Hepatocyte (in vitro differentiated cells): ENCODE results near the gene RSPH9. TPM values are rescaled to one million over a fixed set of nuclear protein-coding genes. Genes with fewer than 3 reads are reported as not detected.
A peak's percentile ranks its signal among the peaks of the same experiment; 100 is the strongest.

Experiments used
- DNase-seq: peaks from one replicate; pipeline ENCODE4 v3.0.0-alpha.2; 2016; ENCODE audit warnings: low spot score
- H2AFZ ChIP-seq: fragments of 200-600 bp; sonication (generic); 2 replicates; pipeline ENCODE4 v1.6.0; 2016; ENCODE audit warnings: antibody characterized with exemption, mild to moderate bottlenecking
- H3K27ac ChIP-seq: fragments of 200-600 bp; sonication (generic); 2 replicates; pipeline ENCODE4 v1.5.1; 2016; ENCODE audit warnings: mild to moderate bottlenecking
- H3K27me3 ChIP-seq: fragments of 200-600 bp; sonication (generic); 2 replicates; pipeline ENCODE4 v1.6.1; 2016
- H3K36me3 ChIP-seq: fragments of 200-600 bp; sonication (generic); replicated peaks from 2 replicates; pipeline ENCODE4 v1.5.1; 2016; ENCODE audit warnings: low read depth; ENCODE audit not compliant: insufficient read depth
- H3K4me1 ChIP-seq: fragments of 200-600 bp; sonication (generic); 2 replicates; pipeline ENCODE4 v1.5.1; 2016; ENCODE audit warnings: mild to moderate bottlenecking, moderate library complexity; ENCODE audit not compliant: insufficient read depth
- H3K4me2 ChIP-seq: fragments of 200-600 bp; sonication (generic); 2 replicates; pipeline ENCODE4 v1.6.0; 2016
- H3K4me3 ChIP-seq: fragments of 200-600 bp; sonication (generic); 2 replicates; pipeline ENCODE4 v1.5.1; 2016; ENCODE audit warnings: mild to moderate bottlenecking
- H3K79me2 ChIP-seq: fragments of 200-600 bp; sonication (generic); 2 replicates; pipeline ENCODE4 v1.6.0; 2017; ENCODE audit warnings: mild to moderate bottlenecking
- H3K9me2 ChIP-seq: fragments of 200-600 bp; sonication (generic); replicated peaks from 2 replicates; pipeline ENCODE4 v1.6.0; 2017; ENCODE audit warnings: mild to moderate bottlenecking; ENCODE audit not compliant: insufficient read depth
- H3K9me3 ChIP-seq: fragments of 200-600 bp; sonication (generic); 2 replicates; pipeline ENCODE4 v1.5.1; 2016; ENCODE audit warnings: low read depth, mild to moderate bottlenecking
- H4K20me1 ChIP-seq: fragments of 200-600 bp; sonication (generic); 2 replicates; pipeline ENCODE4 v1.6.0; 2016; ENCODE audit warnings: mild to moderate bottlenecking; ENCODE audit not compliant: insufficient read depth, poor library complexity, severe bottlenecking
- CTCF ChIP-seq: fragments of 200-600 bp; sonication (generic); IDR thresholded peaks from 2 replicates; pipeline ENCODE4 v1.5.1; 2016; ENCODE audit warnings: antibody characterized with exemption, mild to moderate bottlenecking; ENCODE audit not compliant: poor library complexity
- EZH2 ChIP-seq: fragments of 200-600 bp; sonication (generic); IDR thresholded peaks from 2 replicates; pipeline ENCODE4 v1.6.1; 2016; ENCODE audit warnings: antibody characterized with exemption, mild to moderate bottlenecking, borderline replicate concordance
- EZH2phosphoT487 ChIP-seq: fragments of 200-600 bp; sonication (generic); IDR thresholded peaks from one replicate; pipeline ENCODE4 v1.6.1; 2018; ENCODE audit warnings: antibody characterized with exemption, mild to moderate bottlenecking, low read depth, moderate library complexity; ENCODE audit not compliant: unreplicated experiment, severe bottlenecking
- WGBS: methylation state at CpG from one replicate; pipeline ENCODE4 v1.1.6; 2016; ENCODE audit warnings: low lambda C conversion rate; ENCODE audit errors: missing lambda C conversion rate; 5-methylcytosine and 5-hydroxymethylcytosine counted together
- polyA plus RNA-seq: library from polyadenylated mRNA; unstranded; fragments of >200 nt; fragmentation: Nextera tagmentation; extraction: Ambion mirVana; gene quantifications from 2 replicates; pipeline ENCODE4 v1.2.1, GENCODE V29; 2016
- total RNA-seq: library from RNA; depleted of rRNA; stranded (reverse); fragments of >200 nt; gene quantifications from 2 replicates; pipeline ENCODE4 v1.2.3, GENCODE V29; 2014

The RSPH9 gene
- total and polyA plus RNA-seq, 2 experiments from 2014 or later, result 0.73 to 1.8 TPM

DNA sequence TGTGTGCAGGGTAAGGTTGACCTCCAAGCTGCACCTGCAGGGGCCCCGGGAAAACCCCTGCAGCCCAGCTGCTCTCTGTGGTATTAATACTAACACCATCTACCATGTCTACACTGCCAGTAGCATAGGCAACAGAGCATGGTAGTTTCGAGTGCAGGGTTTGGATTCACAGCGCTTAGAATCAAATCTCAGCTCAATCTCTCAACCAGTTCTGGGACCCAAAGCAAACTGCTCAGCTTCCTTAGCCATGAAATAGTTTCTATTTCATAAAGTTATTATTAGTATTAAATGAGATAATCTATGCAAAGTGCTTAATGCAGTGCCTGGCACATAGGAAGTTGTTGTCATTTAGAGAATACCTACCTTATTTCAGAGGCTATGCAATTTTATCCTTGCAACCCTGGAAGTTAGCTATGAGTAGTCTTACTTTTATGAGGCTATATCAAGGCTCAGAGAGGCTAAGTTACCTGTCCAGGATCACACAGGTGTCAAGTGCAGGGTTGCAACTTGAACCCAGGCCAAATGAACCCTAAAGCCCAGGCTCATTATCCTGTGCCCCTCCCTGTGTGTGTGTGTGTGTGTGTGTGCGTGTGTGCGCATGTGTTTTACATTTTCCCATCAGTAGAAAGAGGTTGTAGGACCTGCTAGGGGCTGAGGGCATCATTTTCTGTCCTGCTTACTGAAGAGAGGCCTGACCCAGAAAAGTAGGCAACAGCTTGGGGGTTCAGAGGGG is 70.4 kb downstream of the RSPH9 start:
- H3K9me3 ChIP-seq, result no peaks in the 10 kb centered on the region
- H2AFZ ChIP-seq, result no peak overlapping the region
- H3K79me2 ChIP-seq, result no peaks in the 10 kb centered on the region
- H3K36me3 ChIP-seq, result no peaks in the 10 kb centered on the region
- 81% methylated on average over 5 of the region's 5 CpGs for WGBS
- no peak overlapping the region for H3K4me3 ChIP-seq
- DNase-seq, result no peak
- no peaks in the 10 kb centered on the region for H3K27me3 ChIP-seq
- TF ChIP-seq CTCF, result no peak
- no peaks in the 10 kb centered on the region for H3K9me2 ChIP-seq
- no peaks in the 10 kb centered on the region for H4K20me1 ChIP-seq
- H3K4me2 ChIP-seq, result peak overlapping the region; percentile 62
- peak overlapping the region; percentile 16 for H3K27ac ChIP-seq
- H3K4me1 ChIP-seq, result peaks cover 31% of the 10 kb centered on the region

DNA sequence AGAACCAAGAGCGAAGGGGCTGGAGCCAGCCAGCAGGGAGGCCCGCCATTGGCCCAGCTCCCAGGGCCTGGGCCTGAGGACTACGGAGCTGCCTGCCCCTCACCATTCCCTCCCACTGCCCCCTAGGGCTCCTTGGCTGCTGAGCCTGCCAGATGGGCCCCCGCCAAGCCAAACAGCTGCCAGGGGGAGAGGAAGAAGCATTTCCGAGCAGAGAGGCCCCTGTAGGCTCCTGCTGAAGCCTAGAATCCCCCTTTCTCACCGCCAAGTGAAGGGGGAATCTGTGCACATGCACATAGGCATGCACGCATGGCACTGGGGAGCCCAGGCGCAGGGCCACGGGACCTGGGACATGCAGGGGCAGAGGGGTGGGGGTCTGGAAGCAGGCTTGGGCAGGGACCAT is 71.3 kb downstream of the RSPH9 start:
- H3K9me3 ChIP-seq, result no peaks in the 10 kb centered on the region
- H3K27me3 ChIP-seq, result no peaks in the 10 kb centered on the region
- H3K79me2 ChIP-seq, result no peaks in the 10 kb centered on the region
- H4K20me1 ChIP-seq, result no peaks in the 10 kb centered on the region
- no peaks in the 10 kb centered on the region for H3K36me3 ChIP-seq
- 58% methylated on average over 9 of the region's 9 CpGs for WGBS
- H3K4me3 ChIP-seq, result no peak overlapping the region
- H3K4me2 ChIP-seq, result peak overlapping the region; percentile 62
- TF ChIP-seq EZH2 (no peak), CTCF (no peak), EZH2phosphoT487 (no peak)
- H3K4me1 ChIP-seq, result peaks cover 31% of the 10 kb centered on the region
- H2AFZ ChIP-seq, result no peak overlapping the region
- H3K9me2 ChIP-seq, result no peaks in the 10 kb centered on the region
- peak; percentile 71 for DNase-seq
- H3K27ac ChIP-seq, result peak overlapping the region; percentile 55

- Histone ChIP-seq H3K9me3 (no peaks in the 10 kb centered on the region), H3K9me2 (no peaks in the 10 kb centered on the region), H3K36me3 (no peaks in the 10 kb centered on the region), H4K20me1 (no peaks in the 10 kb centered on the region), H3K4me2 (no peak overlapping the region), H3K4me1 (peaks cover 31% of the 10 kb centered on the region), H3K27ac (no peak overlapping the region), H3K4me3 (no peak overlapping the region), H3K27me3 (no peaks in the 10 kb centered on the region), H2AFZ (no peak overlapping the region), H3K79me2 (no peaks in the 10 kb centered on the region)
- TF ChIP-seq EZH2phosphoT487, result no peak
- TF ChIP-seq CTCF, result no peak
- TF ChIP-seq EZH2, result no peak
- 95% methylated on average over 8 of the region's 8 CpGs for WGBS
- no peak for DNase-seq
Observed at GRCh38 chr6:43717389-43717788, 72.6 kb downstream of the RSPH9 start.
